ENCODE results near the gene RAP2B. TPM values are rescaled to one million over a fixed set of nuclear protein-coding genes. Genes with fewer than 3 reads are reported as not detected.
"Not testable (repeated sequence)": the region's sequence is repeated elsewhere in the genome, so short reads cannot be mapped to it uniquely, and the experiment has no call there.

Gene RAP2B
- 10 to 100 TPM; 13.3 to 20.9 (median 18.6) TPM for total RNA-seq (2021; fragmentation: NEBNext Ultra II Directional; extraction: Animal tissue kit (Norgen Biotek cat#: 25700))
- long read RNA-seq, full-length matches to known transcripts: 56 of 56 reads
- long read RNA-seq, partial matches to known transcripts: 0 of 56 reads
- long read RNA-seq, other reads (novel, unspliced or antisense): 0 of 56 reads

DNA sequence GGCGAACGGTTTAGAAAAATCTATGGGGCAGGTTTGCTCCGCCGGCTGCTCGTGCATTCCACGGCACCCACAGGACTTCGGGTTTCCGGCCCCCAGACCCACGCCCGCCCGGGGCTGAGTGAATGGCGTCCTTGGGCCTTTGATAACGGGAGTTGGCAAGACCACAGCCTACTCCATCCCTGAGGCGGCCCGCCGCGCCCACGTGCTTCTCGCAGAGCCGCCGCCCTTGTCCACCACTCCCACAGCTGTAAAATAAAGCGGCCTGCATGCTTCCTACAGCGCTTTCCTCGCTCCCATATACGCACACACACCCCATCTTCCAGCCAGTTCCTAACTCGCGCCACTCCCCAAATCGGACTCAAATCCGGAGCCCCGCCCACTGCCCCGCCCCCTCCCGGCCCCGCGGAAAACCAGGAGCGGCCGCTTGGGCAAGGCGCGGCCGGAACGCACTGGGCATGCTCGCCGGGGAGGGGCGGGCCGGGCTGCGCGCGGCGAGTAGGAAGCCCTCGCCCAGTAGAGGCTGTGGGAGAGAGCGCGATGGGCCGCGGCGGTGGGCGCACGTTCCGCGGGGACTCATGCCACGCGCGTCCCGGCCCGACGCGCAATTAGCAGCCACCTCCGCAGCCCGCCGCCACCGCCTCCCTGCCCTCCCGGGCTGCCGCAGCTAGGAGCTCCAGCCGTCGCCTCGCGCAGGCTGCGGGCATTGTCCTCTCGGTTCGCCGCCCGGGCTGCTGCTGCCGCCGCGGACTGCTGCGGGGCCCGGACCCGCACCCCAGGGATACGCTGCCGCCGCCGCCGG, at the start of gene RAP2B:
Gene RAP2B (plus strand): TSS at position 513 of the 799 bp plus-strand sequence. CDS start 468 bp downstream, outside the sequence.
- Mint-ChIP-seq H3K27ac (peak within 1 kb of the TSS; percentile 96), H3K36me3 (ENCODE audit: low read depth) (peaks cover 44% of the 10 kb centered on the region), H3K9me3 (no peaks in the 10 kb centered on the region), H3K4me3 (peak within 1 kb of the TSS; percentile 99), H3K27me3 (ENCODE audit: insufficient read depth) (peaks cover 5% of the 10 kb centered on the region), H3K4me1 (ENCODE audit: low read depth) (peaks cover 43% of the 10 kb centered on the region)
- TF ChIP-seq, protein P1, sequence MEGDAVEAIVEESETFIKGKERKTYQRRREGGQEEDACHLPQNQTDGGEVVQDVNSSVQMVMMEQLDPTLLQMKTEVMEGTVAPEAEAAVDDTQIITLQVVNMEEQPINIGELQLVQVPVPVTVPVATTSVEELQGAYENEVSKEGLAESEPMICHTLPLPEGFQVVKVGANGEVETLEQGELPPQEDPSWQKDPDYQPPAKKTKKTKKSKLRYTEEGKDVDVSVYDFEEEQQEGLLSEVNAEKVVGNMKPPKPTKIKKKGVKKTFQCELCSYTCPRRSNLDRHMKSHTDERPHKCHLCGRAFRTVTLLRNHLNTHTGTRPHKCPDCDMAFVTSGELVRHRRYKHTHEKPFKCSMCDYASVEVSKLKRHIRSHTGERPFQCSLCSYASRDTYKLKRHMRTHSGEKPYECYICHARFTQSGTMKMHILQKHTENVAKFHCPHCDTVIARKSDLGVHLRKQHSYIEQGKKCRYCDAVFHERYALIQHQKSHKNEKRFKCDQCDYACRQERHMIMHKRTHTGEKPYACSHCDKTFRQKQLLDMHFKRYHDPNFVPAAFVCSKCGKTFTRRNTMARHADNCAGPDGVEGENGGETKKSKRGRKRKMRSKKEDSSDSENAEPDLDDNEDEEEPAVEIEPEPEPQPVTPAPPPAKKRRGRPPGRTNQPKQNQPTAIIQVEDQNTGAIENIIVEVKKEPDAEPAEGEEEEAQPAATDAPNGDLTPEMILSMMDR (IDR thresholded peaks at IDR 0.05): no peak
- peak; percentile 92 for DNase-seq

DNA sequence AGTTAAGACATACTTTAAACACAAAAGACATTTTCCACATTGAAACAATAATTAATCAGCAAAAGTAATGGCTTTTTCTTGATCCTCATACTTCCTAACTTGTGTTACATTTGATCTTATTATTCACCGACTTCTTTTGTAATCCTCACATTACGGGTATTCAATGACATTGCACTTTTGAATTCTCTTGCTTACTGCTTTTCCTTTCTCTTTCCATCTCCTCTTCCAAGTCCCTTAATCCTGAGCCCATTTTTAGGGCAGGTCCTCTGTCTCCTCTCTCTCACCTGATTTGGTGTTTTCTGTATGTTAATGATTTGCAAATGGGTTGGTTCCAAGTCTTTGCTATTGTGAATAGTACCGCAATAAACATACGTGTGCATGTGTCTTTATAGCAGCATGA, 48.5 kb upstream of the RAP2B start:
- DNase-seq: no peak
- H3K4me3 Mint-ChIP-seq: no peak overlapping the region
- H3K9me3 Mint-ChIP-seq: no peaks in the 10 kb centered on the region
- H3K4me1 Mint-ChIP-seq (ENCODE audit: low read depth): peaks cover 15% of the 10 kb centered on the region
- TF ChIP-seq, protein P1 (IDR thresholded peaks at IDR 0.05): no peak
- no peaks in the 10 kb centered on the region; the same call in 1 of the 2 replicates for H3K27me3 Mint-ChIP-seq (ENCODE audit: insufficient read depth)
- no peak overlapping the region for H3K27ac Mint-ChIP-seq
- no peaks in the 10 kb centered on the region for H3K36me3 Mint-ChIP-seq (ENCODE audit: low read depth)

DNA sequence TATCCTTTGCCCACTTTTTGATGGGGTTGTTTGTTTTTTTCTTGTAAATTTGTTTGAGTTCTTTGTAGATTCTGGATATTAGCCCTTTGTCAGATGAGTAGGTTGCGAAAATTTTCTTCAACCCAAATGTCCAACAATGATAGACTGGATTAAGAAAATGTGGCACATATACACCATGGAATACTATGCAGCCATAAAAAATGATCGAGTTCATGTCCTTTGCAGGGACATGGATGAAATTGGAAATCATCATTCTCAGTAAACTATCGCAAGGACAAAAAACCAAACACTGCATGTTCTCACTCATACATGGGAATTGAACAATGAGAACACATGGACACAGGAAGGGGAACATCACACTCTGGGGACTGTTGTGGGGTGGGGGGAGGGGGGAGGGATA, 47.8 kb upstream of the RAP2B start:
- H3K36me3 Mint-ChIP-seq (ENCODE audit: low read depth); H3K27ac Mint-ChIP-seq: not testable (repeated sequence)
- H3K4me1 Mint-ChIP-seq (ENCODE audit: low read depth): peaks cover 18% of the 10 kb centered on the region

DNA sequence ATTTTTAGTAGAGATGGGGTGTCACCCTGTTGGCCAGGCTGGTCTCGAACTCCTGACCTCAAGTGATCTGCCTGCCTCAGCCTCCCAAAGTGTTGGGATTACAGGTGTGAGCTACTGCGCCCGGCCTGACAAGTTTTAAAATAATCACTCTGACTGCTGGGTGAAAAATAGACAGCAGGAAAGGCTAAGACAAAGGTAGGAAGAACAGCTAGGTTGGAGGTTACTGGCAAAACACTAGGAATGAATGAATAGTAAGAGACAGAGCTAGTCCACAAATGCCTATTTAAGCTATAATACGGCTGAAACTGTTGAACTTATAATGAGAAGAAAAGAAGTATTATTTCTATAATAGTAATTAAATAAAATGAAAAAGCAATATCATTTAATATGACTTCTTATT, 46.7 kb upstream of the RAP2B start:
- H3K9me3 Mint-ChIP-seq: no peaks in the 10 kb centered on the region
- no peak for DNase-seq
- no peaks in the 10 kb centered on the region for H3K36me3 Mint-ChIP-seq (ENCODE audit: low read depth)
- no peak overlapping the region for H3K27ac Mint-ChIP-seq
- peaks cover 18% of the 10 kb centered on the region for H3K4me1 Mint-ChIP-seq (ENCODE audit: low read depth)
- no peaks in the 10 kb centered on the region for H3K27me3 Mint-ChIP-seq (ENCODE audit: insufficient read depth)
- no peak overlapping the region for H3K4me3 Mint-ChIP-seq
- TF ChIP-seq, protein P1 (IDR thresholded peaks at IDR 0.05): no peak

More for the DNA sequence above, 47.8 kb upstream of the RAP2B start:
- H3K27me3 Mint-ChIP-seq (ENCODE audit: insufficient read depth); H3K4me3 Mint-ChIP-seq; DNase-seq; H3K9me3 Mint-ChIP-seq: not testable (repeated sequence)

DNA sequence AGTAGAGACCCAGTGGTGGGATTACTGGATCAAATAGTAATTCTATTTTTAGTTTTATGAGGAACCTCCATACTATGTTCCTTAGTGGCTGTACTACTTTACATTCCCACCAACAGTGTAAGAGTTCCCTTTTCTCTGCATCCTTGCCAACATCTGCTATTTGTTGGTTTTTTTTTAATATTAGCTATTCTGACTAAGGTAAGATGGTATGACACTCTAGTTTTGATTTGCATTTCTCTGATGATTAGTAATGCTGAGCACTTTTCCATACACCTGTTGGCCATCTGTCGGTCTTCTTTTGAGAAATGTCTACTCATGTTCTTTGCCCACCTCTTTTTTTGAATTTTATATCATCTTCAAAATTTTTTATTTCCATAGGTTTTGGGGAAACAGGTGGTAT, 34.2 kb upstream of the RAP2B start:
- Mint-ChIP-seq H3K27me3 (ENCODE audit: insufficient read depth) (no peaks in the 10 kb centered on the region), H3K4me1 (ENCODE audit: low read depth) (peaks cover 36% of the 10 kb centered on the region), H3K4me3 (no peak overlapping the region), H3K27ac (no peak overlapping the region), H3K9me3 (no peaks in the 10 kb centered on the region), H3K36me3 (ENCODE audit: low read depth) (peaks cover 12% of the 10 kb centered on the region)
- DNase-seq: no peak
- TF ChIP-seq, protein P1 (IDR thresholded peaks at IDR 0.05): no peak

DNA sequence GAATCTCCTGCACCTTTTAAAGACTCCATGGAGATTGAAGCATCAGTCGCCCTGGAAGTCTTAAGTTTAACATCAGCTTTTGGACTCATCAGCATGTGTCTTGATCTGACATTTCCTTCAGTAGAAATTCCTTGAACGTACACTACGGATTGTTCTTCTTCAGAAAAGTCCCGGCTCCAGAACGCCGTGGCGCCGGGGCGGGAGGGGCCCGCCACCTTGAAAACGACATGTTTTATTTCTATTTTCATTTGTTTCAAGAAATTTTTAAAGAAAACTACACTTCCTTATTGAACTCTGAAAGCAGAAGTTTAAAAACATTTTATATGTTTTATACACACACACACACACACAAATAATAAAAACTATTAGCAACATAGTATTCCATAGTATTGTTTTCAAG, 32.6 kb upstream of the RAP2B start:
- DNase-seq: no peak
- H3K4me3 Mint-ChIP-seq: no peak overlapping the region
- peaks cover 36% of the 10 kb centered on the region for H3K4me1 Mint-ChIP-seq (ENCODE audit: low read depth)
- no peak overlapping the region for H3K27ac Mint-ChIP-seq
- peaks cover 6% of the 10 kb centered on the region for H3K36me3 Mint-ChIP-seq (ENCODE audit: low read depth)
- no peaks in the 10 kb centered on the region for H3K27me3 Mint-ChIP-seq (ENCODE audit: insufficient read depth)
- H3K9me3 Mint-ChIP-seq: no peaks in the 10 kb centered on the region
- TF ChIP-seq, protein P1 (IDR thresholded peaks at IDR 0.05): no peak
